HCT116 (cell line): ENCODE data around the gene TCF12. TPM values are rescaled to one million over a fixed set of nuclear protein-coding genes. Genes with fewer than 3 reads are reported as not detected.

Experiments
- ATAC-seq: fragments of 200-7000 bp; cut with Tn5 transposase; 2 replicates; pipeline ENCODE4 v1.9.1; 2020; ENCODE audit warnings: mild to moderate bottlenecking, moderate library complexity
- BruUV-seq: library from RNA; stranded (reverse); fragments of 400-500 nt; replicated peaks from 2 replicates; lab custom pipeline; 2021; lab: Mats Ljungman, UMichigan
- CTCF ChIA-PET: fragments of 300-600 bp; sonication (Branson Sonifier 250); formaldehyde crosslinking; loops from one replicate; lab custom pipeline; 2021; ENCODE audit warnings: antibody characterized with exemption; lab: Charles Lee
- POLR2A ChIA-PET: fragments of 300-600, 350-600 bp; sonication (Branson Sonifier 250); formaldehyde crosslinking; loops from one replicate; lab custom pipeline; 2021; ENCODE audit warnings: antibody characterized with exemption; lab: Charles Lee
- RAD21 ChIA-PET, 2 experiments: fragments of 300-600 bp; sonication (Branson Sonifier 250); formaldehyde crosslinking; loops; one replicate each; lab custom pipeline; 2023; ENCODE audit warnings: low total read pairs in 2 of 2; ENCODE audit not compliant: uncharacterized antibody in 2 of 2, unreplicated experiment in 2 of 2, low non-redundant PET in 1 of 2; lab: Charles Lee
- DNase-seq: peaks from one replicate; pipeline ENCODE4 v3.0.0-alpha.2; 2010; ENCODE audit warnings: low read depth, low spot score
- H2AFZ ChIP-seq: fragments of 200-600 bp; shearing (Covaris generic), sonication (generic); 2 replicates; pipeline ENCODE4 v1.6.1; 2017; ENCODE audit warnings: low read depth, mixed run types, mixed read lengths, antibody characterized with exemption, low read length; ENCODE audit not compliant: poor library complexity, severe bottlenecking
- H3K27ac ChIP-seq: 2 replicates; pipeline ENCODE4 v1.5.1; 2012; ENCODE audit warnings: low read depth, low read length
- H3K27me3 ChIP-seq: fragments of 200-600 bp; sonication (generic); 2 replicates; pipeline ENCODE4 v1.6.1; 2016; ENCODE audit warnings: mixed run types, low read length, mixed read lengths; ENCODE audit not compliant: insufficient read depth
- H3K36me3 ChIP-seq, 2 experiments: fragments of 200-500 bp in 1 of 2; fragments of 200-600 bp in 1 of 2; sonication (Bioruptor generic) in 1 of 2; sonication (generic) in 1 of 2; 2 replicates each; pipeline versions ENCODE4 v1.5.1 to v1.6.1; 2014 to 2016; ENCODE audit warnings: low read length in 2 of 2, inconsistent platforms in 1 of 2, mixed read lengths in 1 of 2, mixed run types in 1 of 2; ENCODE audit not compliant: insufficient read depth in 2 of 2, control insufficient read depth in 1 of 2
- H3K4me1 ChIP-seq, 2 experiments: fragments of 200-600 bp in 1 of 2; sonication (generic) in 1 of 2; 2 replicates each; pipeline versions ENCODE4 v1.5.1 to v1.6.1; 2012 to 2017; ENCODE audit warnings: low read length in 2 of 2, inconsistent platforms in 1 of 2, mild to moderate bottlenecking in 1 of 2, mixed read lengths in 1 of 2, mixed run types in 1 of 2, moderate library complexity in 1 of 2; ENCODE audit not compliant: insufficient read depth in 2 of 2, control insufficient read depth in 1 of 2
- H3K4me2 ChIP-seq: fragments of 200-600 bp; sonication (generic); 2 replicates; pipeline ENCODE4 v1.6.1; 2017; ENCODE audit warnings: mixed run types, low read length, mixed read lengths
- H3K4me3 ChIP-seq, 2 experiments: fragments of 200-600 bp in 1 of 2; sonication (generic) in 1 of 2; replicated peaks in 1 of 2; 2 replicates each; pipeline ENCODE4 v1.5.1; 2011 to 2016; ENCODE audit warnings: low read length in 2 of 2, control low read depth in 1 of 2, low read depth in 1 of 2, mild to moderate bottlenecking in 1 of 2, mixed read lengths in 1 of 2, mixed run types in 1 of 2
- H3K79me2 ChIP-seq: fragments of 200-600 bp; sonication (generic); 2 replicates; pipeline ENCODE4 v1.6.1; 2017; ENCODE audit warnings: mild to moderate bottlenecking, mixed run types, low read length, moderate library complexity, mixed read lengths; ENCODE audit not compliant: insufficient read depth
- H3K9ac ChIP-seq: fragments of 200-600 bp; sonication (generic); 2 replicates; pipeline ENCODE4 v1.6.1; 2016; ENCODE audit warnings: low read length, mixed read lengths
- H3K9me2 ChIP-seq: fragments of 200-600 bp; sonication (generic), shearing (Covaris generic); 2 replicates; pipeline ENCODE4 v1.6.1; 2017; ENCODE audit warnings: mixed run types, mild to moderate bottlenecking, moderate library complexity; ENCODE audit not compliant: insufficient read depth
- H3K9me3 ChIP-seq, 2 experiments: fragments of 200-500 bp in 1 of 2; fragments of 200-600 bp in 1 of 2; sonication (Bioruptor generic) in 1 of 2; sonication (generic) in 1 of 2; 2 replicates each; pipeline ENCODE4 v1.6.1; 2014 to 2017; ENCODE audit warnings: low read length in 2 of 2, mixed read lengths in 2 of 2, inconsistent platforms in 1 of 2, low read depth in 1 of 2, mild to moderate bottlenecking in 1 of 2, mixed run types in 1 of 2, moderate library complexity in 1 of 2; ENCODE audit not compliant: control insufficient read depth in 1 of 2, insufficient read depth in 1 of 2
- H4K20me1 ChIP-seq: fragments of 200-600 bp; sonication (generic), shearing (Covaris generic); 2 replicates; pipeline ENCODE4 v1.6.1; 2017; ENCODE audit warnings: mixed run types, mild to moderate bottlenecking, moderate library complexity; ENCODE audit not compliant: insufficient read depth
- ATF3 ChIP-seq: IDR thresholded peaks from 2 replicates; pipeline ENCODE4 v1.6.1; 2012
- CBX3 ChIP-seq: IDR thresholded peaks from 2 replicates; pipeline ENCODE4 v1.6.1; 2012; ENCODE audit warnings: low read depth
- CEBPB ChIP-seq: IDR thresholded peaks from 2 replicates; pipeline ENCODE4 v1.6.1; 2012; ENCODE audit warnings: low read depth
- CTCF ChIP-seq, 3 experiments: fragments of 200-600 bp in 1 of 3; sonication (generic) in 1 of 3; IDR thresholded peaks in 2 of 3; conservative IDR thresholded peaks in 1 of 3; 2 replicates each; pipeline ENCODE4 v1.5.1; 2012 to 2017; ENCODE audit warnings: low read depth in 2 of 3, low read length in 2 of 3, antibody characterized with exemption in 1 of 3, borderline replicate concordance in 1 of 3, control low read depth in 1 of 3, mild to moderate bottlenecking in 1 of 3, mixed read lengths in 1 of 3, mixed run types in 1 of 3, moderate library complexity in 1 of 3; ENCODE audit not compliant: insufficient read depth in 1 of 3
- EZH2 ChIP-seq: fragments of 200-600 bp; sonication (generic); IDR thresholded peaks from 2 replicates; pipeline ENCODE4 v1.6.1; 2017; ENCODE audit warnings: antibody characterized with exemption, mixed run types
- FOSL1 ChIP-seq: IDR thresholded peaks from 2 replicates; pipeline ENCODE4 v1.6.1; 2012; ENCODE audit warnings: low read depth
- JUND ChIP-seq: IDR thresholded peaks from 2 replicates; pipeline ENCODE4 v1.6.1; 2012
- RAD21 ChIP-seq: IDR thresholded peaks from 2 replicates; pipeline ENCODE4 v1.6.1; 2012; ENCODE audit warnings: low read depth, mild to moderate bottlenecking
- SIN3A ChIP-seq: IDR thresholded peaks from 2 replicates; pipeline ENCODE4 v1.6.1; 2012; ENCODE audit warnings: low read depth
- SRF ChIP-seq: IDR thresholded peaks from 2 replicates; pipeline ENCODE4 v1.6.1; 2012; ENCODE audit warnings: low read depth
- intact Hi-C: fragments of 100-400 bp; cut with micrococcal nuclease; formaldehyde crosslinking; loops from 2 replicates; pipeline ENCODE4 v1.10.0; 2022
- total RNA-seq: library from RNA; stranded (reverse); gene quantifications from one replicate; pipeline ENCODE4 v1.2.1, GENCODE V29; 2021; ENCODE audit not compliant: unreplicated experiment

The TCF12 gene
- total RNA-seq, 1 experiment from 2014 or later, result 71.6 TPM

- Histone ChIP-seq H3K9ac (no peak overlapping the region), H3K27me3 (no peaks in the 10 kb centered on the region), H3K9me2 (no peaks in the 10 kb centered on the region), H3K9me3 (peaks cover 0 to 6% of the 10 kb centered on the region in 2 experiments; a peak in 1 of 4 replicates), H3K4me3 (no peak overlapping the region), H3K4me2 (no peak overlapping the region), H3K27ac (no peak overlapping the region), H3K4me1 (no peaks in the 10 kb centered on the region), H2AFZ (no peak overlapping the region), H3K79me2 (peaks cover 93% of the 10 kb centered on the region), H4K20me1 (peaks cover 5% of the 10 kb centered on the region; the same call in 1 of the 2 replicates), H3K36me3 (no peaks in the 10 kb centered on the region; a peak in 1 of 4 replicates)
- CTCF ChIA-PET, result no interaction called here
- no peak for DNase-seq
- POLR2A ChIA-PET, result no interaction called here
- RAD21 ChIA-PET, result no interaction called here
- ATAC-seq, result no peak
- BruUV-seq, result no TSS peak
- TF ChIP-seq JUND (no peak), EZH2 (no peak), ATF3 (no peak), RAD21 (no peak), SIN3A (no peak), CBX3 (no peak), SRF (no peak), CTCF (IDR thresholded peaks at IDR 0.05 in 2 of 3, conservative IDR thresholded peaks at IDR 0.05 in 1 of 3; ENCODE audit: borderline replicate concordance in 1 of 3, insufficient read depth in 1 of 3, low read depth in 2 of 3, low read length in 2 of 3) (no peak), FOSL1 (no peak), CEBPB (no peak)
- intact Hi-C loops, result no loop called here
These were observed 27.7 kb downstream of the TCF12 start for GRCh38 chr15:56946150-56946549.
